SH-SY5Y (cell line): ENCODE measurements around the gene CD9.

Experiments
- GATA2 ChIP-seq: IDR thresholded peaks from 2 replicates; pipeline ENCODE4 v1.6.1; 2011; ENCODE audit warnings: mild to moderate bottlenecking, low read depth, low read length
- GATA3 ChIP-seq: IDR thresholded peaks from 2 replicates; pipeline ENCODE4 v1.6.1; 2011; ENCODE audit warnings: low read depth, mild to moderate bottlenecking, low read length, moderate library complexity

Gene CD9

DNA sequence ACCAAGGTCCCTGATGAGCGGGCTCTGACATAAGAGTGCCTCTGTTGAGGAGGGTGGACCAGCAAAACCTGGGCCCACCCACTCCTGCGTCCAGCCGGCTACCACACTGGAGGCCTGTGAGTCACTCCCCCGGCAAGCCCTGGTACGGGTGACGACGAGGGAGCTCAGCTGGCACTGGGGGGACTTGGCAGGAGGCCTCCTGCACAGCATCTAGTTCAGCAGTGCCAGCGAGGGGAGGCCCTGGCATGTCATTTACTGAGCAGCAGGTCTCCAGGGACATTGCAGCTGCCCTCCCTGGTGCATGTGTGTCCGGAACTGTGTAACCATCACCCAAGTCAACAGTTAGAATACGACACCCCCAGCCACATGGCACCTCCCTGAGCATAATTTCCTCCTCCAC lies 24.4 kb downstream of the CD9 start:
- TF ChIP-seq GATA3 (no peak), GATA2 (no peak)

DNA sequence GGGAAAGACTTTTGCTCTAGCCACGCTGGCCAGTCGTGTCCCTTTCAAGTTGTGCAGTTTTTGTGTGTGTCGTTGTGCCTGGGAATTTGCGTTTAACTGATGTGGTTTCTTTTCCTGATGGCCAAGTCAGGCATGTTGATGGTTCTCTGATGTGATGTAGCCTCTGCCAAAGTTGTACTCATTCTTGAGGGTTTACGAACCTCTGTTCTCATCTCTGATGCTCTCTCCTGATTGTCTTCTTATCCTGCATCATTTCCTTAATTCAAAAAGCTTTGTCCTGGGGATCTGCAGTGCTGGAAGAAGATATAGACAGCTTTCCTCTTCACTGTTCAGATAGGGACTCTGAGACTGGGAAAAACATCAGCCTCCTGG lies 25.4 kb downstream of the CD9 start:
- TF ChIP-seq GATA2 (no peak), GATA3 (no peak)

DNA sequence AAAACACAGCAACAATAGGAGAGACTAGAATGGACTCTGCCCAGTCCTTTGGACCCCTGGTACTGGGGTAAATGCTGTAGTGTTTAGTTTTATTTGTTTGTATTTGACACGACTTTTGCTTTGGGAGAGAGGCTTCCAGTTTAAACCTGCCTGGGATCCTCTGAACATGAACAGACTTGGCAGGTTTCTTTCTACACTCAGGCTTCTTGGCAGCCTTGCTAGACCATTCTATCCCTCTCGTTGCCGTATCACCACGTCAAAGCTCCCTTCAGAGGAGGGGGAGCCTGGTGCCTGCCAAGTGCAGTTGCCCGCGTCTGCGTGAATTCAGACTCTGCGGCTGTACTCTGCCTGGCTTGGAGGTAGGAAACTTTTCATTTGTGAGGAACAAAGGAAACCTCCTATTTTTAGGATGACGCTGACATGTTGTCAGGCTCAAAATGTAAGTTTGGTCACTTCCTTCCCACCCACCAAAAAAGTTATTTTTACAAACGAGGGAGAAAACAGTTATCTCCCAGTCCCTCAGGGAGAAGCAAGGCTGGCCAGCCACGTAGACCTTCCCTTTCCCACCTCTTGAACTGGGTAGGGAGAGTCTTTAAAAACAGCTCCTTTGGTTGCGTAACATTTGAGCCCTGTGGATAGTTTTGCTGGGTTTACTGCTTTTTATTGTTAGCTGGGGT lies 25.9 kb downstream of the CD9 start:
- no peak for TF ChIP-seq GATA3
- no peak for TF ChIP-seq GATA2

DNA sequence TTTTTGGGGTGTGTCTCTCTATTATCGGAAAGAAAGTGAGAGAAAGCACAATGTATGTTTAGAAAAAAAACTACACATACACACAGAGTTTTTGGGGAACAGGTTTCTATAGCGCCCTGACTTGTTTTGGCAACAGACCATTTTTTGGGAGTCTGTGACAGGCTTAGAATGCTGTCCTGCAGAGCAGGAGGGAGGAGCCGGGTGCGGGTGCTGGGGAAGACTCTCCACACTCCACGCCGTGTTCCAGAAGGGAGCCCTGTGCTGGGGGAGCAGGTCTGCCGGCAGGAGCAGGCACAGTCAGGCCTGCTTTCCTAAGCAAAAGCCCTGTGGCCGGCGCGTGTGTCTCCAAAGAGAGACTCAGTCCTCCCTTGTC lies 26.5 kb downstream of the CD9 start:
- TF ChIP-seq GATA3: no peak
- no peak for TF ChIP-seq GATA2

DNA sequence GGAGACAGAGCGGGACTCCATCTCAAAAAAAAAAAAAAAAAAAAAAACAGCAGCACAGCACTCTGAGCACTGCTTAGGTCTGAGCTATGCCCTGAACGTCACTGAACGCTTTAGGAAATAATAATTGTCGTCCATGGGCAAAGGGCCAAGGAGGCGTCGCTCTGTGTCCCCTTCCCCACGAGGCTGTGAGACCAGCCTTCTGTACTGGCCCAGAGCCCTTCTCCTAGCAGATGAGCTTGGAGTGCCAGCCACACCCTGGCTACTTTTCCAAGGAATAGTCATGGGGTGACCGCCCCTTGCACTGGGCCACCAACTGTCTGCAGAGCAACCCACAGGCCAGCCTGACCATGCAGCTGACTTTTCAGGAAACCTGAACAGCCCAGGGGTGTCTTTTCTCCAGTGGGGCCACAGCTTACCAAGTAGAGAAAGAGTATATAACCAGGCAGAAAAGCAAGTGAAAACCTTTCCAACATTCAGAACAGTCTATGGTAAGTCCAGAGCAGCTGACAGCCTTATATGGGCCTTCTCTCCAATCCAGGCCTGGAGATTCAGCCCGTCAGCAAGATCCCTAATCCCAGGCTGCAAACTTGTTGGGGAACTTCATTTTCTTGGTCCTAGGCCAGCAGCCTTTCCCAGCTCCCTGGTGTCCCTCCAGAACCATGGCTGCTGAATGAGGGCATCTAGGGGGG lies 28.5 kb downstream of the CD9 start:
- TF ChIP-seq GATA2 (no peak), GATA3 (no peak)

DNA sequence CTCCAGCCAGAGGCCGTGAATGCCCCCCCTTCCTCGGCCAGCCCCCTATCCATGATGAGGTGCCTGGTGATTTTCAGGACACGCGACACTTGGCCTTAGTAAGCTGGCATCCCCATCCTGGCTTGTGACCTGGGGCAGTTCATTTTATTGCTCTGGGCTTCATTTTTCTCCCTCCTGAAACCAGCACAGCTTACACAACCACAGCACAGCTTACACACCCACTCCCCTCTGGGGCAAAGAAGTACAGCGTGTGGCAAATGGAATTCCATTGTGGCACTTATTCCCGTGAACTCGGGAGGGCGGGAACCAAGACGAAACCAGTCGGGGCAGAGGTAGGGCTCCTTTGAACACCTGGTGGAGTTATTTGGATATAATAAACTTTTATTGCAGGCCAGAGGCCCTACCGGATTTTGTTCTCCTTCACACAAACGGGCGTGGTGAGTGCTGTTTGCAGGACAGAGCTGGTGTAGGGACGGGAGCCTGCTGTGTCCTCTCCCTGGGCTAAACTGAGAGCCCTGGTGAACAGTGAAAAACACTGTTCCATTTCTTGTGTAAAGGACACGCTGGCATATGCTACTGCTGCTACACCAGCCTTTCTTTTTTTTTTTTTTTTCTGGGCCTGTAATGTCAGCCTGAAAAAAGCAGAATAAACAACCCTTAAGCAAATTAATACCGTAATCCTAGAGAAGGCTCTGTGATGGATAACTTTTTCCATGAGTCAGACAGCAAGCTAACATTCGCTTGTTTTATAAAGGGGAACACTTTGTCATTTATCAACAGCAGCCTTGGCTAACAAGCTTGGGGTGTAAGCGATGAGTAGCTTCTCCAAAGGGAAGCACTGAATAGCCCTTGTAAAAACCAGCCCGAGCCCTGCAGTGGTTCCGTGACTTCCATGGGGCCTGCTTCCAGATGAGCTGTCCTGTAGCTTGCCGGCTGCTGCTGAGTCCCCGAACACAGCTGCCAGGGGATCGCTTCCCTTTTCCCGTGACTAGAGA lies 29.3 kb downstream of the CD9 start:
- TF ChIP-seq GATA2 (no peak), GATA3 (no peak)

DNA sequence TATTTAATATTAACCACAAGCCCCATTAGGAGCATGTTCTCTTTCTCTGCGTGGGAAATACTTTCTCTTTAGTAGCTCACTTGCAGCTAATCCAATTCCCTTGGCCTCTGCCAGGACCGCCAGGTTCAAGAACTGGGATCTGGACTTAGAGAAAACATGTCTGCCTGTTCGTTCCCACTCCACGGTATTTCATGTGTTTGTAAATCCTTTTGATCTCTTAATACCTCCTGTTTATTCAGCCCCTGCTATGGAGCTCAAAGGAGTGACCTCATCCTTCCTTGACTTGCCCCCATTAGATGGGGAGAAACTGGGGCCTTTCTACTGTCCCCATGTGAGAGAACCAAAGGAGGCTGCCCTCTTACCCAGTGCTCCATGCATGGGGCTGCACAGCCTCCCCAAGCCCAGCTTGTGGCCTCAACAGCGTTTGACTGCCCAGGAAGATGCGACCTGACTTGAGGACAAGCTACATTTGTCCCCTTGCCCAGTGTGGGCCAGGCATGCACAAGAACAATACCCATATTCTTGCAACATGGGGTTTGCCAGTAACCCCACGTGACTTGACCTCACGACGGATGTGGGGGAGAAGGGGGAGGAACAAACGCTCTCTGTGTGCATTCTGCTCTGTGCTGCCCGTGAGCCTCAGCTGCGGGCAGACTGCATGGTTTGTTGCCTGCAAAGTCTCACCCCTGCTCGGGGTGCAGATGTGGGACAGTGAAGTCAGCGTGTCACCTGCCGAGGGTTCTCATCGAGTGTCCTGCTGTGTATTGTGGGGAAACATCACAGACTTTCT lies 30.3 kb downstream of the CD9 start:
- no peak for TF ChIP-seq GATA2
- TF ChIP-seq GATA3: no peak

DNA sequence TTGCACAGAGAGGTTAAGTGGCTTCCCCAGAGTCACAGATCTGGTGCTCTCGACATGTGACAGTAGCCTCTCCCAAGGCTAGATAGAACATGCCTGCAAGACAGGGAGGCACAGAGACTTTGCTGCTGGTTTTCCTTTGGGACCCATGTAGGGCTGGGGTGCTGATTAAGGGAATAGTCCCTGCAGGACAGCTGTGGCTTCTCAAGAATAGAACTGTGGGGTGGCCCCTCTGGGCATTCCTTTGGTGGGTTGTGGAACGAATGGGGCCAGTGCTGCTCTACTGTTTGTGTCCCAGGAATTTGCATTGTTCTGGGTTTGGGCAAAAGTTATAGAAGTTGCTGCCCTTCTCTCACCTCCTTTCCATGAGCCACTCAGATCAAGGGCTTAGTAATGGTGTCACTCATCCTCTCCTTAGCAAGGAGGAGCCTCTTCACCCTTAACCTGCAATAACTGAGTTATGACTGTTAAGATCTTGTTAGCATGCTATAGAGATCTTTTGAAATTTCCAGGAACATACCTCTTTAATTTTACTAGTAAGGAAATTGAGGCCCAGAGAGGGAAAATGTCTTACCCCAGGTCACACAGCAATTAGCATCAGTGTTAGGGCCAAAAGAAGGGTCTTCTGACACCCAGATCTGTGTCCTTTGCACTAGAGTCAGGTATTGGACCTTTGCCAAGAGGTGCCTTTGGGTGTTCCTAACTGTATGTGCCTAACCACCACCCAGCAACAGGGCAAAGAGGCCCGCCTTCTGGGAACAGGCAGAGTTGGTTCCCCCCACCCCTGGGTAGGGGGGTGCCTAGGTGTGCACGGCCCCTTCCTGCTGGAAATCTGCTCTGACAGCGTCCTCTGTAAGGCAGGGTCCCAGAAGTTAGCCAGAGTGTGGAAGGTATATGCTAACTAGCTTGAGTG lies 31.4 kb downstream of the CD9 start:
- no peak for TF ChIP-seq GATA3
- no peak for TF ChIP-seq GATA2

DNA sequence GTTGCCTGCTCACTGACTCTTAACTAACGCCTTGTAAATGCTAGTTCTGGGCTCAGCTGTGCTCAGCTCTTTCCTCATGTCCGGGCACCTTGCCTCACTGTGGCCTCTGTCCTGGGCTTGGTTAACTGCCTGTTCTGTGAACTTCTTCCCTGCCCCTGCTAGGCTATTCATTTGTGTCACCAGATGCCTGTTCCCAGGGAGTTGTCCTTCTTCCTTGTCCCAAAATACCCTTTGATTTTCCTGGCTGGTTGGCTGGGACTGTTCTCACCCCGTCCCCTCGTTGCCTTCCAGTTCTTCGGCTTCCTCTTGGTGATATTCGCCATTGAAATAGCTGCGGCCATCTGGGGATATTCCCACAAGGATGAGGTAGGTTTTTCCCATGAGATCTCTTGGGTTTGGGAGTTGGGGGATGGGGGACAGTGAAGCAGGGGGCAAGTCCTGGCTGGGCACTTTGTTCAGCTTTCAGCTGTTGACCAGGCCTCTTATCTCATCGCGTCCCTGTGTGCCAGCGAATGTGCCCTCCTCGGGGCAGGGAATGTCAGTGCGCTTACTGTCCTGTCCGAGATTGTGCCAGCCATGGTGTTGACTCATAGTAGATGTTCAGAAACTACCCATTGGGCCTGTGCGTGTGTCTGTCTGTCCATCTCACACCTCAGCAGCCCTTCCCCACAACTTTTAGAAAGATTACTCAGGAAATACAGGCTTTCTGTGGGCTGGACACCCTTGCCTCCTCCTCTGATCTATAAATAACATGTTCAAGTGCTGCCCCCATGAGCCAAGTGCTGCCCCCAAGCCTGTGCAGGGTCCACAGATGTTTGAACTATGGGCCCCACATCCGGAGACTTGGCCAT lies 33.1 kb downstream of the CD9 start:
- no peak for TF ChIP-seq GATA3
- no peak for TF ChIP-seq GATA2

DNA sequence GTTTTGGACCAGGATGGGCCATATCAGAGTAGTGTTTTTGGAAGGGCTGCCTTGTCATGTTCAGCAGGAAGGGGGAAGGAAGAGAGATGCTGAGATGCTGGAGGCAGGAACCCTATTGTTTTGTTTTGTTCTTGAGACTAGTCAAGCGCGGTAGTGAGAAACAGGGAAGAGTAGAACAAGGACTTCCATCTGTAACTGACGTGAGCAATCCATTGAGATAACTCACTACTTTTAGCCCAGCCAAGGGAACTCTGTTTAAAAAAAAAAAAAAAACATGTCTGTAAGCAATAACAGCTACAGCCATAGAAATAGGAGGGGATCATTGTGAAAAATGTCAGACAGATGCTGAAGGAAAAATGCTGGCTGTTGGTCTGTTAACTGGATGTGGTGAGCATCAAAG lies 34.0 kb downstream of the CD9 start:
- TF ChIP-seq GATA2 (no peak), GATA3 (no peak)

DNA sequence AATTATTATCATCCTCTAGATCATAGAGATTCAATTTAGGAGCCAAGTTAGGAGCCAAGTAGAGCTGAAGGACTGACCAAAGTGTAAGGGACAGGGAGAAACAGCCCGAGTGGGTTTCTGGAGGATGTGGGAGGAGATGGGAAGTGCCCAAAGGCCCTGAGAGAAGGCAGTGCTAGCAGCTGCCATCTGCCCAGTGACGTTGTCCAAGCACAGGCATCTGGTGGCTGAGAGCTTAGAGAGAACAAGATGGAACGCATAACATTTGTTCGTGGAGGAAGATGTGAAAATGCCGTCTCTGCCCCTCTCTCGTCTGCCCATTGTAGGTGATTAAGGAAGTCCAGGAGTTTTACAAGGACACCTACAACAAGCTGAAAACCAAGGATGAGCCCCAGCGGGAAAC lies 34.7 kb downstream of the CD9 start:
- no peak for TF ChIP-seq GATA2
- TF ChIP-seq GATA3: no peak

DNA sequence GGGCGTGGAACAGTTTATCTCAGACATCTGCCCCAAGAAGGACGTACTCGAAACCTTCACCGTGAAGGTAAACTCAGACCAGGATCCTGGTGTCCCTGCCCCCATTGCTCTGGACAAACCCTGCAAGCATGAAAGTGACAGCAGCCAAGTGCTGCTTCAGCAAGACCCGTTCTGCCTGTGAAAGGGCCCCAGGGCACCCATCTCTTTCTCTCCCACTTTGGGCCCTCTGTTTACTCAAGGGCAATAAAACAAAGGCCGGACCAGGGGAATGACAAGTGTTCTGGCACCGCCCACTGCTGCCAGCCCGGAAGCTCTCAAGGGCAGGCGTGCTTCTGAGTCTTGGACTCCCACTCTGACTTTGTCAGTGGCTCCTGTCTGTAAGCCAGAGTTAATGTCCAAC lies 35.3 kb downstream of the CD9 start:
- TF ChIP-seq GATA2: no peak; the same call in 1 of the 2 replicates
- TF ChIP-seq GATA3: no peak
